HepG2 (cell line): Measurements from ENCODE around the gene NEURL4. TPM values are rescaled to one million over a fixed set of nuclear protein-coding genes. Genes with fewer than 3 reads are reported as not detected.
"Not testable (repeated sequence)": the region's sequence is repeated elsewhere in the genome, so short reads cannot be mapped to it uniquely, and the experiment has no call there.

Source experiments
- ATAC-seq: fragments of 200-7000 bp; cut with Tn5 transposase; 3 replicates; pipeline ENCODE4 v1.9.1; 2020; ENCODE audit warnings: mild to moderate bottlenecking, moderate library complexity
- BruUV-seq: library from RNA; stranded (reverse); fragments of 400-500 nt; replicated peaks from 2 replicates; lab custom pipeline; 2021; lab: Mats Ljungman, UMichigan
- CTCF ChIA-PET: fragments of 300-600 bp; formaldehyde crosslinking; extraction: SDS; loops from one replicate; lab custom pipeline; 2021; ENCODE audit warnings: low total read pairs, inconsistent platforms, low intra/inter-chr PET ratio; lab: Yijun Ruan, JAX
- POLR2A ChIA-PET: fragments of 350-600 bp; sonication (Branson Sonifier 250); formaldehyde crosslinking; loops from one replicate; lab custom pipeline; 2020; ENCODE audit warnings: antibody characterized with exemption, inconsistent platforms; lab: Yijun Ruan, JAX
- DNase-seq: peaks from one replicate; pipeline ENCODE4 v3.0.0-alpha.2; 2015; ENCODE audit warnings: low spot score
- FAIRE-seq: peaks from 3 replicates; lab custom pipeline; 2011; peaks lifted over from hg19 to GRCh38; lab: Jason Lieb, UNC
- H2AFZ ChIP-seq: one replicate; pipeline ENCODE4 v1.6.1; 2011; ENCODE audit warnings: low read length, inconsistent platforms
- H3K27ac ChIP-seq: fragments of 300-600 bp; 3 replicates; pipeline ENCODE4 v1.8.0; 2011; ENCODE audit warnings: mixed run types, mild to moderate bottlenecking, mixed read lengths, low read length, inconsistent platforms; ENCODE audit not compliant: insufficient read depth; ENCODE audit errors: extremely low read length
- H3K27me3 ChIP-seq, 2 experiments: fragments of 200-600 bp in 1 of 2; 2 replicates in 1 of 2; 3 replicates in 1 of 2; pipeline versions ENCODE4 v1.6.0 to v1.8.0; 2011; ENCODE audit warnings: low read length in 2 of 2, mild to moderate bottlenecking in 2 of 2, moderate library complexity in 2 of 2, inconsistent platforms in 1 of 2; ENCODE audit not compliant: insufficient read depth in 2 of 2, control insufficient read depth in 1 of 2
- H3K36me3 ChIP-seq, 2 experiments: fragments of 200-600 bp in 1 of 2; replicated peaks in 1 of 2; 2 replicates in 1 of 2; 3 replicates in 1 of 2; pipeline versions ENCODE4 v1.5.1 to v1.8.0; 2011; ENCODE audit warnings: low read length in 2 of 2, inconsistent platforms in 1 of 2; ENCODE audit not compliant: insufficient read depth in 2 of 2, control insufficient read depth in 1 of 2
- H3K4me1 ChIP-seq: 2 replicates; pipeline ENCODE4 v1.5.1; 2012; ENCODE audit warnings: low read length, inconsistent platforms; ENCODE audit not compliant: insufficient read depth
- H3K4me2 ChIP-seq: 2 replicates; pipeline ENCODE4 v1.6.0; 2011; ENCODE audit warnings: low read depth, low read length, inconsistent platforms
- H3K4me3 ChIP-seq, 3 experiments: fragments of 200-600 bp in 1 of 3; sonication (generic), shearing (Covaris generic) in 1 of 3; replicated peaks in 1 of 3; 2 replicates each; pipeline ENCODE4 v1.5.1; 2011 to 2016; ENCODE audit warnings: low read length in 3 of 3, inconsistent platforms in 2 of 3, low read depth in 2 of 3, mild to moderate bottlenecking in 2 of 3, control low read depth in 1 of 3, mixed read lengths in 1 of 3; ENCODE audit not compliant: insufficient read depth in 1 of 3
- H3K79me2 ChIP-seq: one replicate; pipeline ENCODE4 v1.6.1; 2011; ENCODE audit warnings: low read length, inconsistent platforms; ENCODE audit not compliant: insufficient read depth
- H3K9ac ChIP-seq: 2 replicates; pipeline ENCODE4 v1.6.0; 2011; ENCODE audit warnings: mild to moderate bottlenecking, low read depth, low read length, inconsistent platforms; ENCODE audit not compliant: insufficient read depth
- H3K9me3 ChIP-seq: 2 replicates; pipeline ENCODE4 v1.5.1; 2012; ENCODE audit warnings: mild to moderate bottlenecking, low read length
- H4K20me1 ChIP-seq: 2 replicates; pipeline ENCODE4 v1.6.0; 2011; ENCODE audit warnings: inconsistent platforms, mild to moderate bottlenecking, low read length, moderate library complexity; ENCODE audit not compliant: insufficient read depth
- ARID5B ChIP-seq: IDR thresholded peaks from 2 replicates; pipeline ENCODE4 v1.4.0; 2020; ENCODE audit warnings: mild to moderate bottlenecking, missing genetic modification reagents
- EZH2 ChIP-seq: conservative IDR thresholded peaks from 2 replicates; pipeline ENCODE4 v1.6.1; 2012; ENCODE audit warnings: mild to moderate bottlenecking, low read depth, low read length, moderate library complexity
- SAP130 ChIP-seq: IDR thresholded peaks from 2 replicates; pipeline ENCODE4 v1.6.1; 2016; ENCODE audit warnings: low read depth
- ZBTB33 ChIP-seq: sonication (generic); formaldehyde crosslinking; IDR thresholded peaks from 2 replicates; pipeline ENCODE4 v1.4.0; 2020; ENCODE audit warnings: missing genetic modification reagents
- ZNF343 ChIP-seq: sonication (generic); formaldehyde crosslinking; IDR thresholded peaks from 2 replicates; pipeline ENCODE4 v1.4.0; 2020; ENCODE audit warnings: mild to moderate bottlenecking, missing genetic modification reagents
- ZNF564 ChIP-seq: sonication (generic); formaldehyde crosslinking; IDR thresholded peaks from 2 replicates; pipeline ENCODE4 v1.8.1; 2023; ENCODE audit warnings: mild to moderate bottlenecking, missing genetic modification reagents
- ZNF629 ChIP-seq: sonication (generic); formaldehyde crosslinking; conservative IDR thresholded peaks from 2 replicates; pipeline ENCODE4 v1.5.0; 2020; ENCODE audit warnings: missing genetic modification reagents
- WGBS: methylation state at CpG from one replicate; pipeline ENCODE4 v1.1.6; 2017; ENCODE audit warnings: low lambda C conversion rate; 5-methylcytosine and 5-hydroxymethylcytosine counted together
- in situ Hi-C: cut with HindIII; loops from 2 replicates; pipeline ENCODE4 v1.10.0; 2017; ENCODE audit warnings: low pct_unique_long_range_greater_than_20kb; ENCODE audit not compliant: extremely low pct_ligation_motif_present
- intact Hi-C: fragments of 100-400 bp; cut with micrococcal nuclease; formaldehyde crosslinking; loops from one replicate; pipeline ENCODE4 v1.10.0; 2022; ENCODE audit not compliant: unreplicated experiment
- polyA plus RNA-seq, 8 experiments: library from polyadenylated mRNA; depleted of rRNA in 3 of 8; stranded (reverse) in 7 of 8; unstranded in 1 of 8; fragments of >200 nt; fragmentation: Illumina TruSeq in 4 of 8; extraction: Trizol in 4 of 8; gene quantifications; 2 replicates each; pipeline versions ENCODE4 v1.2.1 to v1.2.3, GENCODE V29; 2011 to 2016; ENCODE audit warnings: low read depth in 4 of 8, missing spikeins in 1 of 8, mixed read lengths in 1 of 8; ENCODE audit not compliant: insufficient read depth in 1 of 8
- total RNA-seq, 5 experiments: library from RNA; depleted of rRNA; stranded (reverse); fragments of >200 nt; fragmentation: Illumina TruSeq; extraction: Trizol; gene quantifications; 2 replicates each; pipeline ENCODE4 v1.2.3, GENCODE V29; 2016; ENCODE audit warnings: low read depth in 1 of 5

The NEURL4 gene
- total and polyA plus RNA-seq, 2 of the 13 experiments (the other 11 are each of a cell fraction or from before 2014, with no cell fraction given) = 14.8 to 15.7 TPM

GRCh38 chr17:7337600-7337999 is 8.5 kb upstream of the NEURL4 start:
- FAIRE-seq, POLR2A ChIA-PET, intact Hi-C loops, H3K4me2 ChIP-seq, H3K27me3 ChIP-seq, DNase-seq, in situ Hi-C loops, H3K4me3 ChIP-seq, H3K79me2 ChIP-seq, H3K27ac ChIP-seq, ATAC-seq, H2AFZ ChIP-seq, BruUV-seq, H3K9me3 ChIP-seq, H4K20me1 ChIP-seq, H3K9ac ChIP-seq, CTCF ChIA-PET, H3K36me3 ChIP-seq: not testable (repeated sequence)
- peaks cover 16% of the 10 kb centered on the region for H3K4me1 ChIP-seq
- WGBS = 56% methylated on average over 7 of the region's 7 CpGs

- no peak for TF ChIP-seq SAP130 (CRISPR knock-in tag)
- no peak for TF ChIP-seq EZH2
- TF ChIP-seq ARID5B (CRISPR knock-in tag) = no peak
- TF ChIP-seq ZNF564 (CRISPR knock-in tag) = no peak
- no peak for TF ChIP-seq ZNF343 (CRISPR knock-in tag)
- TF ChIP-seq ZBTB33 (CRISPR knock-in tag) = no peak
- TF ChIP-seq ZNF629 = peak; percentile 63
- Histone ChIP-seq H2AFZ (no peak within 1 kb of the TSS), H3K9ac (no peak within 1 kb of the TSS), H3K9me3 (no peaks in the 10 kb centered on the region), H3K27ac (no peak within 1 kb of the TSS), H4K20me1 (no peaks in the 10 kb centered on the region), H3K4me2 (peak within 1 kb of the TSS; percentile 54; the same call in 1 of the 2 replicates), H3K4me1 (peaks cover 16% of the 10 kb centered on the region), H3K79me2 (no peaks in the 10 kb centered on the region), H3K27me3 (peaks cover 0 to 6% of the 10 kb centered on the region in 2 experiments; a peak in 4 of 5 replicates), H3K36me3 (no peaks in the 10 kb centered on the region), H3K4me3 (peak within 1 kb of the TSS in 1 of 3 experiments; percentile 28; a peak in 1 of 6 replicates)
- no peak for DNase-seq
- BruUV-seq = no TSS peak
- ATAC-seq = no peak
- intact Hi-C loops (no loop called here), in situ Hi-C loops (no loop called here)
- POLR2A ChIA-PET = interaction anchor here (1.2 to 2.7 kb wide), 2 partner anchors 8 to 23 kb away, joined by 3 to 16 read pairs; no protein-coding TSS in a partner anchor
- 37% methylated on average over 9 of the region's 17 CpGs for WGBS
- no peak for FAIRE-seq
- CTCF ChIA-PET = no interaction called here
Observed at GRCh38 chr17:7336240-7337175, 7.4 kb upstream of the NEURL4 start, which contains the start of gene ACAP1. Gene ACAP1 (plus strand): TSS chr17:7336529. CDS start chr17:7336735, 206 bp downstream.
